HG02885 (cell line): ENCODE measurements around the gene WDR33.
A peak's percentile ranks its signal among the peaks of the same experiment; 100 is the strongest.
"Not testable (repeated sequence)": the region's sequence is repeated elsewhere in the genome, so short reads cannot be mapped to it uniquely, and the experiment has no call there.

Source experiments
- ATAC-seq: cut with Tn5 transposase; IDR thresholded peaks from one replicate; pipeline ENCODE4 v1.9.1; 2021; ENCODE audit warnings: mild to moderate bottlenecking; ENCODE audit not compliant: unreplicated experiment, poor library complexity

WDR33 gene

DNA sequence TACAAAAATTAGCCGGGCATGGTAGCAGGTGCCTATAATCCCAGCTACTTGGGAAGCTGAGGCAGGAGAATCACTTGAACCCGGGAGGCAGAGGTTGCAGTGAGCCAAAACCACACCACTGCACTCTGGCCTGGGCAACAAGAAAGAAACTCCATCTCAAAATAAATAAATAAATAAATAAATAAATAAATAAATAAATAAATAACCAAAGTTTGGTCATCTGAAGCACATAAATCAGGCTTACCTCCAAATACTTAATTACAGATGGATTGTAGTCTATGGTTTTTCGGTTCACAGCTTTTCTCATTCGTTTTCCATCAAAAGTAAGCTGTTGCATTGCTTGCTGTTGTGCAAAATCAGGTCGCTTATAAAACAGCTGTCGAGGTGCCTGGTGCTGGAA lies 40.4 kb downstream of the WDR33 start:
- ATAC-seq = not testable (repeated sequence)

DNA sequence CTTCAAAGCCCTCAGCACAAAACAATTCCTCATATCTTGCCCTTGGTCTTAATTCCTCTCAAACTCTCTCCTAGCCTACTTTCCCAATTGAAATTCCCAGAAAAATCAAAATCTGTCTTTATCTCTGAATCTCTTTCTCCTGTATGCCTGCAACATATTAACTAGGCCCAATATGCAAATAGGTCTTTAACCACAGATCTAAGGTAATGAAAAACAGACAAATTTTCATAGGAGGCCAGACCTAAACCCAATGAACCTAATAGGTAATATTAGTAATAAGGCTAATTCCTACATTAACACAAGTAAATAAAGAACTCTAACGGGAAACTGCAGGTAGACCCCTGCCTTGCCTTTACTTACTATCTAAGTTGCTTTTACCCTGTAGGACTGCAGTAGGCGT lies 41.4 kb downstream of the WDR33 start:
- no peak for ATAC-seq

DNA sequence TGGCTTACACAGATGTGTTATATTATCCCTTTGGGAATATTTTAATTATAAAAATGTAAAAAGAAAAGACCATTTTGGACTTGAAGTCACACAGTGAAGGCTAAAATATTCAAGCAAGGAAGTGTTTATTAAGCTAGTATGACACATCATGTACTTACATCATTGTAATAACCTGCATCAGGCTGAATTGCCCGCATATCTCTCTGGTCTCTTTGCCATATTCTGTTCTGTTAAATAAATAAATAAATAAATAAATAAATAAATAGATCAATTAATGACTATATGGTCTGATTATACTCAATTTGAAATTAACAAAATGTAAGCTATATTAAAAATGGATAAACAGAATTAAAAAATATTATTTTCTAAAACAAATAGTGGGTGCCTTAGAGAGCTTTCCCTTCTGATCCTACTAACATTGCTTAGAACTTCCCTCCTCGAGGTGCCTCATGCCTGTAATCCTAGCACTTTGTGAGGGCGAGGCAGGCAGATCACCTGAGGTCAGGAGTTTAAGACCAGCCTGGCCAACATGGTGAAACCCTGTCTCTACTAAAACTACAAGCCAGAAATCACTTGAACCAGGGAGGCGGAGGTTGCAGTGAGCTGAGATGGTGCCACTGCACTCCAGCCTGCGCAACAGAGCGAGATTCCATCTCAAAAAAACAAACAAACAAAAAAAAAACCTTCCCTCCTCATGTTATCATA lies 42.0 kb downstream of the WDR33 start:
- ATAC-seq = no peak

DNA sequence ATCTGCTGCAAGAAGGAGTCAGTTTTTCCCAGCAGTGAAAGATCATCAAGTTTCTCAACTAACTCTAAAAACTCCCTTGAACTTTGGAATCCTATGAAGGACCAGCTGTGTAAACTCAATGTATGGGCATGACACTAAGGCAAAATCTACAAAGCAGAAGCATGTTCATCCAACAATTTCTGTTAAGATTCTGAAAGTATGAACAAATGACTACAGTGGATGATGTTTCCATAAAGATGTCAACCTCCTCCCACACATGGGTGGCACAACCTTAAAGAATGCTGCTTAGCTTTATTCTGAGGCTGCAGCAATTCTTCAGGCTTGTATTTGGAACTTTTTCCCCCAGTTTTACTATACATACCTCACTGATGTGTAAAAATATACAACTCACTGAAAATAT lies 47.2 kb downstream of the WDR33 start:
- no peak for ATAC-seq

DNA sequence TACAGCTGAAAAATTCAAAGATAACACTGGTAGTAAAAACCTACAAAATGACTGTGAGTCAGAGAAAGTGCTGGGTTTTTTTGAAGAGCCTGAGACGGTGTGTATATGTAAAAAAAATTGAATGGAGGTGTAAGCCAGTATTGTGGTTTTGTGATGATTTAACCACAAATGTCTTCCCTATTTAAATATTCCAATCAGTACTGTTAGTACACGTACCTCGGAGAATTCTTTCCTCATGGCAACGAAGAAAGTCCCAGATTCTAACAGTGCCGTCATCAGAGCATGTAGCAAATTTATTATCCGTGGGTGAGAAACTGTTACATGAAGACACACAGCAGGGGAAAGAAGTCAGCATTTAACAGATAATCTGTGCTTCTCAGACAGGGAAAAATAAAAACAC lies 48.1 kb downstream of the WDR33 start:
- ATAC-seq = no peak

- ATAC-seq = no peak
Measured at GRCh38 chr2:127762441-127762840, 48.5 kb downstream of the WDR33 start.

- no peak for ATAC-seq
Measured at GRCh38 chr2:127759931-127760330, 51.0 kb downstream of the WDR33 start.

DNA sequence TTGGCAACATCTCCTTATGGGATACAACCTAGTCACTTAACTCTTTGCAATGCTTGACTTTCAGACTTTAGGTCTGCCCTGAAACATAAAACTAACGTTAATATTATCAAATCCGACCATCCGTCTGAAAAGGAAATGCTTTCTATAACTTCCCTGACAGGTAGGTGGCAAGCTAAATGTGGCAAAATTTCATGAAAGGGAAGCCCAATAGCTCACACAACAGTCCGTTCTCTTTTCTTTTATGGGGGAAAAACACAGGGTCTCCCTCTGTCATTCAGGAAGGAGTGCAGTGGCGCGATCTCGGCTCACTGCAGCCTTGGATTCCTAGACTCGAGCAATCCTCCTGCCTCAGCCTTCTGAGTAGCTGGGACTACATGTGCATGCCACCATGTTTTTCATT lies 56.8 kb downstream of the WDR33 start:
- no peak for ATAC-seq

- no peak for ATAC-seq
Measured at GRCh38 chr2:127753374-127753773, 57.6 kb downstream of the WDR33 start.

- peak; percentile 98 for ATAC-seq
Measured at GRCh38 chr2:127749537-127749936, 61.4 kb downstream of the WDR33 start.

DNA sequence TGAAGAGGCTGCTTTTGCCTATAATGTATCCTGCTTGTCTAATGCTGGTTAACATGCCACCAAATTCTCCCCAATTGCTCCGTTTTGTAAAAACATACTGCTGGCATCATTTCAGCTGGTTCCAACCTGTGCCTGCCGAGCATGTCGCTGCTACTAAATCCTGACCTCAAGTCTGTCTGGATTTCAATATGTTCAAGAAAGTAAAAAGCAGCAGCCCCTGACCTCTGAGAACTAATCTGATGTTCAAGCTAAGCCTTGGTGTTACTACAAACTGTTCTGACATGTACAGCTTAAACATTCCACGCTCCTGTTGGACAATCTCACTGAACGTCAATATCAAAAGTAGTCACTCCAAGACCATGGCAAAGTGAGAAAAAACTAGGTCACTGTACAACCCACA lies 63.4 kb downstream of the WDR33 start:
- ATAC-seq = no peak

- no peak for ATAC-seq
Measured at GRCh38 chr2:127743477-127744026, 67.4 kb downstream of the WDR33 start.

- no peak for ATAC-seq
Measured at GRCh38 chr2:127740665-127741288, 70.2 kb downstream of the WDR33 start.

DNA sequence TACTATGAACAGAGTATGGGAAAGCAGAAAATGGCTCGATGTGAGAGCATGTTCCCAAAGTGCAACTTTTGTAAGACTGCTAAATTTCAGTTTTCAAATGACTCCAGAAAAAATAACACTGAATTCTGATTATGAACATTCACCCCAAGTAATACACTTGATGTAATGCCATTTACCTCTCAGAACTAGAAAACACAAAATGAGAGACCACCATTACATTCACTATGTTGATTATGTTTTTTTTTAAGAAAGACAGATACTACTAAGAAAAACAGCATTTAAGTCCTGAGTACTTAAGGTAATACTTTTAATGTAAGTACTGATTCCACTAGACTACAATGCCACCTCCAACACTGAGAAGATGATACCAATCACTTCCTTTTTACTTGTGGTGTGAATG lies 71.2 kb downstream of the WDR33 start:
- no peak for ATAC-seq

- ATAC-seq = no peak
Measured at GRCh38 chr2:127737892-127738291, 73.1 kb downstream of the WDR33 start.

- ATAC-seq = no peak
Measured at GRCh38 chr2:127735537-127736399, 75.2 kb downstream of the WDR33 start.

- ATAC-seq = no peak
Measured at GRCh38 chr2:127735044-127735443, 75.9 kb downstream of the WDR33 start.

DNA sequence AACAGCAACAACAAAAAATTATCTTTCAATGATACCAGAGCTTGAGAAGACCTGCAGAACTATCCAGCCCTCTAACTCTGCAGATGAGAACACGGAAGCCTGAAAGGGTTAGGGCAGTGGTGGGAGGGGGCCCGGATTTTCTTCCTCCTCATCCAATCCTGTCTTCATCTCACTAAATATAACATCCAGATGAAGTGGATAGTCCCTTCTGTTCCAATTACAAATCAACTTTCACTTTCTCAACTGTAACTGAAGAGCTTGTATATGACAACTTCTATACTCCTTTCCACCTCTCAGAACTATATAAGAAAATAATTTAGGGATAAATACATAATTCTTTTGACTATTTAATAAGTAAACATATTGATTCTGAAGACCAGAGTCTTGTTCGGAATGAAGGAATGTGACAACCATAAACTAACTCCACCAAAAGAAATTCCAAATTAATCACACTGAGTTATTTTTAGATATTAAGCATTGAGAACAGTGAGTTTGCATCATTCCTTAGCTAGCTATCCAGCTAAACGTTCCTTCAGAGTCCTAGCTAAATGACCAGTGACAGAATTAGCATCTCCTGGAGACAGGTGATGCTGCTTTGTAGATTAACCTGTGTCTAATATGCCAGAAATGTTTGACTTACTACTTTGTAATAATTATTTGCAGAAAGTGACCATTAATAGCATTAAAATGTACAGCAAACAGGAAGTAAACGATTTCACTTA lies 77.0 kb downstream of the WDR33 start:
- no peak for ATAC-seq

- ATAC-seq = no peak
Measured at GRCh38 chr2:127733113-127733815, 77.7 kb downstream of the WDR33 start.
